Endothelial cell (in vitro differentiated cells): Measurements from ENCODE around the gene SLC38A11. TPM values are rescaled to one million over a fixed set of nuclear protein-coding genes. Genes with fewer than 3 reads are reported as not detected.

Experiments used
- DNase-seq: peaks from one replicate; pipeline ENCODE4 v3.0.0; 2021; ENCODE audit warnings: low spot score
- H3K27ac Mint-ChIP-seq: one replicate; pipeline ENCODE4 v1.8.0; 2021; ENCODE audit warnings: mixed read lengths, inconsistent platforms; ENCODE audit not compliant: unreplicated experiment
- H3K27me3 Mint-ChIP-seq: one replicate; pipeline ENCODE4 v1.8.0; 2021; ENCODE audit warnings: mild to moderate bottlenecking, moderate library complexity, mixed read lengths, inconsistent platforms; ENCODE audit not compliant: unreplicated experiment
- H3K36me3 Mint-ChIP-seq: one replicate; pipeline ENCODE4 v1.8.0; 2021; ENCODE audit warnings: mild to moderate bottlenecking, low read depth, mixed read lengths, inconsistent platforms; ENCODE audit not compliant: unreplicated experiment
- H3K4me1 Mint-ChIP-seq: one replicate; pipeline ENCODE4 v1.8.0; 2021; ENCODE audit warnings: mild to moderate bottlenecking, mixed read lengths, inconsistent platforms; ENCODE audit not compliant: unreplicated experiment
- H3K4me3 Mint-ChIP-seq: one replicate; pipeline ENCODE4 v1.8.0; 2021; ENCODE audit warnings: mild to moderate bottlenecking, mixed read lengths, inconsistent platforms; ENCODE audit not compliant: unreplicated experiment
- H3K9me3 Mint-ChIP-seq: one replicate; pipeline ENCODE4 v1.8.0; 2021; ENCODE audit warnings: mixed read lengths, inconsistent platforms; ENCODE audit not compliant: unreplicated experiment
- total RNA-seq: library from RNA; stranded (reverse); fragmentation: NEBNext Ultra II Directional; extraction: Animal tissue kit (Norgen Biotek cat#: 25700); gene quantifications from one replicate; pipeline ENCODE4 v1.2.1, GENCODE V29; 2021; ENCODE audit not compliant: unreplicated experiment
- TF ChIP-seq, protein P1 (sequence below): fragments of 200-600 bp; sonication (generic); IDR thresholded peaks from one replicate; pipeline ENCODE4 v1.5.0; 2021; ENCODE audit warnings: antibody characterized with exemption; ENCODE audit not compliant: unreplicated experiment

SLC38A11 gene
- total RNA-seq, 1 donor from 2014 or later, result not detected

DNA sequence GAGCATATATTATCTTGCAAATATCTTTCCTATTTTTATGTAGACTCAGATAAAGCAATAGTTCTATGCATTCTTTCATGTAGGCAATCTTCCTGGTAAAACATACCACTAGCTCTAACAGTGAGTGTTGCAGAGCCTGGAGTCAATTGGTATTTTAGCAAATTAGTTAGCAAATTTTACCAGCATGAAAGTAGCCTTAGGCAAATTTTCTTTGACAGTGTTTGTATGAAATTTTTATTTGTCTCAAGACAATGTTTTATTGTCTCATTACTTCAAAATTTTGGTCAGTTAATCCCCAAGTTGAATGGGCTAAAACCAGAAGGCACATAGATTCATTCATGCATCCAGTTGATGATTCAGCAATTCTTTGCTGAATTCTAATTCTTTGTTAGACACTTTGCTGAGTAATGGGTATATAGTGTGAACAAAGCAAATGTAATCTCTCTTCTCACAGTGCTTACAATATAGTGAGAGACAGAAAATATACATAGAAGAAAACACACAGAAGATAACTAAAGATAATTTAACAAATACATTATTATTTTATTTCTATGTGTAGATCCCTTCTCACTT is 27.1 kb downstream of the SLC38A11 start:
- H3K27me3 Mint-ChIP-seq, result no peaks in the 10 kb centered on the region
- no peaks in the 10 kb centered on the region for H3K9me3 Mint-ChIP-seq
- H3K4me1 Mint-ChIP-seq, result no peaks in the 10 kb centered on the region
- no peaks in the 10 kb centered on the region for H3K36me3 Mint-ChIP-seq
- H3K4me3 Mint-ChIP-seq, result no peak overlapping the region
- DNase-seq, result no peak
- H3K27ac Mint-ChIP-seq, result no peak overlapping the region
- TF ChIP-seq, protein P1, sequence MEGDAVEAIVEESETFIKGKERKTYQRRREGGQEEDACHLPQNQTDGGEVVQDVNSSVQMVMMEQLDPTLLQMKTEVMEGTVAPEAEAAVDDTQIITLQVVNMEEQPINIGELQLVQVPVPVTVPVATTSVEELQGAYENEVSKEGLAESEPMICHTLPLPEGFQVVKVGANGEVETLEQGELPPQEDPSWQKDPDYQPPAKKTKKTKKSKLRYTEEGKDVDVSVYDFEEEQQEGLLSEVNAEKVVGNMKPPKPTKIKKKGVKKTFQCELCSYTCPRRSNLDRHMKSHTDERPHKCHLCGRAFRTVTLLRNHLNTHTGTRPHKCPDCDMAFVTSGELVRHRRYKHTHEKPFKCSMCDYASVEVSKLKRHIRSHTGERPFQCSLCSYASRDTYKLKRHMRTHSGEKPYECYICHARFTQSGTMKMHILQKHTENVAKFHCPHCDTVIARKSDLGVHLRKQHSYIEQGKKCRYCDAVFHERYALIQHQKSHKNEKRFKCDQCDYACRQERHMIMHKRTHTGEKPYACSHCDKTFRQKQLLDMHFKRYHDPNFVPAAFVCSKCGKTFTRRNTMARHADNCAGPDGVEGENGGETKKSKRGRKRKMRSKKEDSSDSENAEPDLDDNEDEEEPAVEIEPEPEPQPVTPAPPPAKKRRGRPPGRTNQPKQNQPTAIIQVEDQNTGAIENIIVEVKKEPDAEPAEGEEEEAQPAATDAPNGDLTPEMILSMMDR, result no peak

DNA sequence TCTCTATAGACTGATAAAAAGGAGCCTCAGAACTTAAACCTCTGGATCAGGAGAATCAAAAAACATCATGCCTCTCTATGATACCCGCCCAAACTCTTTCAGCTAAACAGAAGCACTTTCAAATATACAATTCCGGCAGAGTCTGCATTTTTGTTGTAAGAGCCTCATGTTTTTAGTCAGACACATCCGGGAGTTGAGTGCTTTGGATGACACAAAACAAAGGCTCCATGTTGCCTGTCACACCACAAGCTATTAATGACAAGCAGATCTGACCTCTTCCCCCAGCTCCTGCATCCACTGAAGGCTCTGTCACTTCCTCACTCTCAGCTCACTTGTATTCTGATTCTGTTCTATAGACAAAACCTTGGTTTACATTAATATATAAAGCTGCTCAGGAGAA is 33.2 kb downstream of the SLC38A11 start:
- no peak for DNase-seq
- TF ChIP-seq, protein P1, result no peak
- H3K4me3 Mint-ChIP-seq, result no peak overlapping the region
- H3K27me3 Mint-ChIP-seq, result no peaks in the 10 kb centered on the region
- H3K36me3 Mint-ChIP-seq, result no peaks in the 10 kb centered on the region
- no peaks in the 10 kb centered on the region for H3K9me3 Mint-ChIP-seq
- H3K27ac Mint-ChIP-seq, result no peak overlapping the region
- H3K4me1 Mint-ChIP-seq, result no peaks in the 10 kb centered on the region

DNA sequence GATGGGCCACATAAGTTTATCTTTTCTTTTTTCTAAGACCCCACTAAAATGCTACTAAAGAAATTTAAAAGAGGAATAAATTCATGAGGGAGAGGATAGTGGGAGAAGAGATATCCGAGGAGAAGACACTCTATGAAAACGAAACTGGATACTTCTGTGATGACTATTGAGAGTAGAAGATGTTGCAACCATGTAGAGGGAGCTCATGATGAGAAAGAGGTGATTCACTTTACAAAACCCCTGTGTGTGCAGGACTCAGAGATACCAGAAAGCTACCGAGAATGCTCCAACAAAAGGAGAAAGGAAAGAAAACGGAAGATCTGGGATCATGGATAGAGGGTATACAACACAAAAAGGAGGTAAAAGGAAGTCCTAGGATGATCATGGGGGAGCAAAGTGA is 34.9 kb downstream of the SLC38A11 start:
- no peaks in the 10 kb centered on the region for H3K9me3 Mint-ChIP-seq
- TF ChIP-seq, protein P1, result no peak
- no peaks in the 10 kb centered on the region for H3K27me3 Mint-ChIP-seq
- no peaks in the 10 kb centered on the region for H3K4me1 Mint-ChIP-seq
- H3K4me3 Mint-ChIP-seq, result no peak overlapping the region
- H3K27ac Mint-ChIP-seq, result no peak overlapping the region
- no peaks in the 10 kb centered on the region for H3K36me3 Mint-ChIP-seq
- DNase-seq, result no peak

DNA sequence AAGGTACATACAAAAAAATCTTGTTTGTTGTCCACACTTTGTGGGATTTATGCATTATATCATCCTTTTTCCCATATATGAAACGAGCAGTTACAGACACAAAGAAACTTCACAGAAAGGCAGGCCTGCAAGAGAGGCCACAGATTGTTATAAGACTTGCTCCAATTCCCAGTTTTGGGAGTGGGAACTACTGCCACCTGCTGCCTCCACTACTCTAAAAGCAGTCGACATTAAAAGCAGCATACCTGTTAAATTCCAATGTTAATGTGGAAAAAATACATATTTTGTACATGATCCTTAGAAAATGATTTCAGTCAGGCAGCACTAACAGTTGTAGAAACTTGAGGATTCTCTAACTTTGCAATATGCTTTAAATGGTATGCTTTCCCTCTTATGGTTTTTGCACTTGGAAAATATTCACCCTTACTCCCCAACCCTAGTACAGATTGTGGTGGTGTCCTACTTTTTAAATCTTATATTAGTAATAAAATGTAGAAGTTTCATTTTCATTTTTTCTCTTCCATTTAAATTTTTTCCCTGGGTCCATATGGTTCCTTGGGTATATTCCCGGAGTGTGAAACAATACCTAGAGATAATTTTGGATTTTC is 37.9 kb downstream of the SLC38A11 start:
- DNase-seq, result peak; percentile 32
- Mint-ChIP-seq H3K9me3 (no peaks in the 10 kb centered on the region), H3K27me3 (peaks cover 2% of the 10 kb centered on the region), H3K36me3 (no peaks in the 10 kb centered on the region), H3K27ac (no peak overlapping the region), H3K4me1 (peaks cover 22% of the 10 kb centered on the region), H3K4me3 (no peak overlapping the region)
- TF ChIP-seq, protein P1, result peak; percentile 29

DNA sequence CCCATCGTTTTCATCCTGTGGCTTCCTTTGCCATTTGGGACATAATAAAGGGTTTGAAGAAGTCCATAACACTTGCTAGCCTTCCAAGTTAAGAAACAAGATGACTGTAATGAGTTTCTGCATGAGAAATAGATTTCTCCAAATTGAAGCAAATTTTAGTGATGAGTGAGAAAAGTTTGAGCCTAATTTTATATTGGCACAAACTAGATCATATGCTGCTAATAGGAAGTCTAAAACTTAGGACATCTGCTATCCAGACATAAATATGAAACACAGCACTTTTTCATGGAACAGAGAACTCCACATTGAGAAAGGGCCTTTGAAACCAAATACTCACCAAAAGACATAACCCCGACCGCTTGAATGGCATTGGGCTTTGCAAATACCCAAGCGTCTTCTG is 39.8 kb downstream of the SLC38A11 start:
- no peak overlapping the region for H3K27ac Mint-ChIP-seq
- peaks cover 2% of the 10 kb centered on the region for H3K27me3 Mint-ChIP-seq
- H3K9me3 Mint-ChIP-seq, result no peaks in the 10 kb centered on the region
- DNase-seq, result no peak
- H3K4me3 Mint-ChIP-seq, result no peak overlapping the region
- H3K36me3 Mint-ChIP-seq, result no peaks in the 10 kb centered on the region
- TF ChIP-seq, protein P1, result no peak
- H3K4me1 Mint-ChIP-seq, result peaks cover 30% of the 10 kb centered on the region
